Uterus (tissue), 2 donors: Measurements from ENCODE around the gene AJAP1.

Experiments used
- POLR2A ChIP-seq, 2 donors: fragments of 450-650 bp; IDR thresholded peaks; one replicate each; pipeline ENCODE4 v1.6.1; 2016; ENCODE audit warnings: antibody characterized with exemption in 2 of 2, mild to moderate bottlenecking in 1 of 2, moderate library complexity in 1 of 2
- TF ChIP-seq, protein P1 (sequence below), 4 experiments: fragments of 200-600 bp in 2 of 4; fragments of 450-650 bp in 2 of 4; sonication (generic) in 2 of 4; IDR thresholded peaks; one replicate each; pipeline ENCODE4 v1.5.1; 2016 to 2019; ENCODE audit warnings: antibody characterized with exemption in 4 of 4, mild to moderate bottlenecking in 2 of 4, moderate library complexity in 1 of 4

- TF ChIP-seq, protein P1, sequence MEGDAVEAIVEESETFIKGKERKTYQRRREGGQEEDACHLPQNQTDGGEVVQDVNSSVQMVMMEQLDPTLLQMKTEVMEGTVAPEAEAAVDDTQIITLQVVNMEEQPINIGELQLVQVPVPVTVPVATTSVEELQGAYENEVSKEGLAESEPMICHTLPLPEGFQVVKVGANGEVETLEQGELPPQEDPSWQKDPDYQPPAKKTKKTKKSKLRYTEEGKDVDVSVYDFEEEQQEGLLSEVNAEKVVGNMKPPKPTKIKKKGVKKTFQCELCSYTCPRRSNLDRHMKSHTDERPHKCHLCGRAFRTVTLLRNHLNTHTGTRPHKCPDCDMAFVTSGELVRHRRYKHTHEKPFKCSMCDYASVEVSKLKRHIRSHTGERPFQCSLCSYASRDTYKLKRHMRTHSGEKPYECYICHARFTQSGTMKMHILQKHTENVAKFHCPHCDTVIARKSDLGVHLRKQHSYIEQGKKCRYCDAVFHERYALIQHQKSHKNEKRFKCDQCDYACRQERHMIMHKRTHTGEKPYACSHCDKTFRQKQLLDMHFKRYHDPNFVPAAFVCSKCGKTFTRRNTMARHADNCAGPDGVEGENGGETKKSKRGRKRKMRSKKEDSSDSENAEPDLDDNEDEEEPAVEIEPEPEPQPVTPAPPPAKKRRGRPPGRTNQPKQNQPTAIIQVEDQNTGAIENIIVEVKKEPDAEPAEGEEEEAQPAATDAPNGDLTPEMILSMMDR (IDR thresholded peaks at IDR 0.05): no peak
- no peak for TF ChIP-seq POLR2A (IDR thresholded peaks at IDR 0.05)
These were observed 13.5 kb upstream of the AJAP1 start for GRCh38 chr1:4640931-4641330.
